PC-3 (cell line): ENCODE results near the gene IL20.

Experiments used
- CTCF ChIP-seq: fragments of 300-600 bp; sonication (generic); conservative IDR thresholded peaks from 2 replicates; pipeline ENCODE4 v1.5.1; 2017; ENCODE audit warnings: antibody characterized with exemption, low read depth, mild to moderate bottlenecking, low read length
- EZH2 ChIP-seq: fragments of 300-600 bp; sonication (generic); IDR thresholded peaks from one replicate; pipeline ENCODE4 v1.6.1; 2017; ENCODE audit warnings: antibody characterized with exemption, mild to moderate bottlenecking, low read length; ENCODE audit not compliant: unreplicated experiment

GRCh38 chr1:206893380-206893779 is 28.0 kb downstream of the IL20 start:
- TF ChIP-seq CTCF (no peak), EZH2 (no peak)
